Activated gamma-delta T cell treated with Interleukin-2 at 50 U/mL for 16 hours (primary cell): ENCODE results near the gene MLYCD.

ENCODE experiments used
- DNase-seq: peaks from one replicate; pipeline ENCODE4 v3.0.0-alpha.2; 2020

Gene MLYCD

DNA sequence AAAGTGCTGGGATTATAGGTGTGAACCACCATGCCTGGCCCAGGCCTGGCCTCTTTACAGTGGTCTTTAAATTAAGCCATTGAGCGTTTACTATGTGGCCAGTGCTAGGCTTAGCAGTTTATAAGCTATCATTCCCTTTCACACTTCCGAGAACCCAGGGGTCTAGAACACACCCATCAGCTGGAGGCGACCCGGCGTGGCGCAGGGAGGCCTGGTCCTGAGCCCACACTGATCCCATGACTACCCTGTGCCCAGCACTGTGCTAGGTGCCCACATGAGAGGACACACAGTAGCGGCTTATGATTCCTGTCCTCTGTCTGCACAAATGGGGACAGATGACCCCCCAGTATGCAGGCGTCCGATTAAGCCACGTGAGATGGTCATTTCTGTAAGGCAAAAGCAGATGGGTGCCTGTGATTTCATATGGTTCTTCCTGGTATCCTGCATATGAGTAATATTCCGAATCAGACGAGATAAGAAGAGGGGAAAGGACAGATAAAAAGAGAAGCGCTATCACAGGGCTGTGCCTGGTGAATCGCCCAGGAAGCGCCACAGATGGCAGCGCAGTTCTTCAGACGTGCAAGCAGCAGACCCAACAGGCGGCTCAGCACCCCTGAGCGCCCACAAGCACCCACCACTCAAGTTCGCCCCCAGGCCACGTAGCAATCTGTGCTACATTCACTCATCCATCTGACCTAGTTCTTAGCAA is 59.4 kb downstream of the MLYCD start:
- no peak for DNase-seq

DNA sequence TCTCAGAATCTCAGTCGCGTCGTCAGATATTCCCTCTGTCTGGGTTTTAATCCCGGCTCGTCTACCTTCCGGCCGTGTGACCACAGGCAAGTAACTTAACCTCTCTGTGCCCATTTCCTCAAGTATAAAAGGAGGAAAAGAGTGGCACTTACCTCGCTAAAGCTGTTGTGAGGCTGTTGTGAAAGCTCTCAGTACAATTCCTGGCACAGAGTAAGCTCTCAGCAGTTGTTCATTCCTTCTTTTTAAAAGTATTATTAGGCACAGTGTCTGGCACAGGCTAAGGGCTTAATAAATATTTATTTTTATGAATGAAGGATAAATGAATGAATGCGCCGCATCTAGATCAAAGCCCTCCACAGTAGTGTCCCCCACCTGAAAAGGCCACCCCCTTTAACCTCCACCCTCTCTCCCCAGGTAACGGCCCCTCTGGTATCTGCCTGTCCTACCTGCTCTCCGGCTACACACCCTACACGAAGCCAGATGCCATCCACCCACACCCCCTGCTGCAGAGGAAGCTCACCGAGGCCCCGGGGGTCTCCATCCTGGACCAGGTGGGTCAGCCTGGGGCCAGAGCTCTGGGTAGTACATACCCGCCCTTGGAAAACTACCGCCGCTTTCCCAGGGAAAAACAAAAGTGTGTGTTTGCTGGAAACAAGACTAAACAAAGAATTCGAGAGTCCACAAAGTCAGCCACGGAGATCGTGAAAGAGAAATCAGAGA is 60.1 kb downstream of the MLYCD start:
- no peak for DNase-seq

- no peak for DNase-seq
These were observed 60.9 kb downstream of the MLYCD start for GRCh38 chr16:83959656-83960434.

GRCh38 chr16:83960521-83961249 is 61.8 kb downstream of the MLYCD start:
- no peak for DNase-seq

DNA sequence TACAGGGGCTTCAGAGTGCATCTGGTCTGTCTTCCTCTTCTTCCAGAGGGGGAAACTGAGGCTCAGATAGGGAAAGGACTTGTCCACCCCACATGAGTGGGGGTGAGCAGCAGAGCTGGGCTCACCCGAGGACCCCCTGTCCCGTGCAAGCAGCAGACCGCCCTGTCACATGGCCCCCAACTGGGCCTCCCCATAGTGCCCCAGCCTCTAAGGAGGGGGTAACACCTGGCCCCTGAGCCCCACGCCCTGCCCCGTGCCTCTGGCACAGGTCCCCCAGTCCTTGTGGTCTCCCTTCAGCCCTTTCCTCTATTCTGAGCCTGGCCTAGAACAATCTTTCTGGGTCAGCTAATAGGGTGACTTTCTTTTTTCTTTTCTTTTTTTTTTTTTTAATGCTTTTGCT is 62.7 kb downstream of the MLYCD start:
- DNase-seq: no peak

GRCh38 chr16:83963277-83964119 is 64.6 kb downstream of the MLYCD start:
- DNase-seq: no peak

GRCh38 chr16:83964684-83965443 is 65.9 kb downstream of the MLYCD start:
- DNase-seq: no peak

GRCh38 chr16:83965444-83966152 is 66.7 kb downstream of the MLYCD start:
- no peak for DNase-seq

DNA sequence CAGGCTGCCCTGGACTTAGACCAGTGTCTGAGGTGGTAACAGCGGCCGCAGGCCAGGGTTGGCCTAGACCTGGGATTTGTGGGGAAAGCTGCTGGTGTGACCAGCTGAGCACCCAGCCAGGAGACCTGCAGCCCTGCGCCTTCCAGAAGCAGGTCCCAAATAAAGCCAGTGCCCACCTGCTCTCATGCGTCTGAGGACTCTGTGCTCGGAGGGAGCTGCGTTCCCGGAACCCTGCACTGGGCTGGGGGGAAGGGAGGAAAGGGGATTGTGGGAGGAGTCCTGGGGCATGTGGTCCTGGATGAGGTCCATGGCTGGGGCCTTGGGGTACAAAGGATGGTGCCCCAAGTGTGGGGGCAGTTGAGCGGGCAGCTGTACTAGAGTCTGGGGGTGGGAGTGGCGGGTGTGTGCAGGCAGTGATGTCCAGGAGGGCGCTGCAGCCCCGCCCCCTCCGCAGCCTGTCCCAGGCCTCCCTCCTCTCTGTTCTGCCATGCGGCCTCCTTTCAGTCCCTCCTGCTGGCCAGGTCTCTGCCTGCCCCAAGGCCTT is 67.3 kb downstream of the MLYCD start:
- no peak for DNase-seq

DNA sequence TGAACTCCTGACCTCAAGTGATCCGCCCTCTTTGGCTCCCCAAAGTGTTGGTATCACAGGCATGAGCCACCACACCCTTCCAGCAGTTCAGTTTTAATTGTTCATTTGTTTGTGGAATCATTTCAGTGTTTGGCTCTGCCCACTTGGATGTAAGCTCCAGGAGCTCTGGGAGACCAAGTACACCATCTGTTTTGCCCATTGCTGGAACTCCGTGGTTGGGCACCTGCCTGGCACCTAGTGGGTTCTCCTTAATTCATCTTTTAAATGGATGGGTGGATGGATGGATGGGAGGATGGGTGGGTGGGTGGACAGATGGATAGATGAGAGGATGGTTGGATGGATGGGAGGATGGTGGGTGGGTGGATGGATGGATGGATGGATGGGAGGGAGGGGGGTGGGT is 68.2 kb downstream of the MLYCD start:
- no peak for DNase-seq

DNA sequence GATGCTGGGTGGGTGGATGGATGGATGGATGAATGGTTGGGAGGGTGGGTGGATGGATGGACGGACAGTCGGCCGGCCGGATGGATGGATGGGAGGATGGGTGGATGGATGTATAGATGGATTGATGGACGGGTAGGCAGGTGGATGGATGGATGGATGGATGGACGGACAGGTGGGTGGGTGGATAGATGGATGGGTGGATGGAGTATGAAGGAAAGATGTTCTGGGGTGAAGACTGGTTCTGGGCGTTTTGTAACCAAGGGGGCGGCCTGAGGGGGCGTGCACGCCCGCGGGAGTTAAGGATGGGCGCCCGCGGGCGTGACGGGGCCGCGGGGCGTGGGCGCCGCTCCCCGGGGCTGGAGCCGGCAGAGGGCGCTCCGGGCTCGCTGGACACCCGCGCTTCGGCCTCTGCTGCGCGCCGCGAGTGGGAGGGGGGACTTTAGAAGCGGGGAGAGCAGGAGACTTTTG is 69.0 kb downstream of the MLYCD start, which contains the start of gene NECAB2:
TSS of gene NECAB2 (plus strand) at position 407 of the 468 bp plus-strand sequence. CDS start 405 bp downstream, outside the sequence.
- DNase-seq: no peak

GRCh38 chr16:83968306-83968851 is 69.5 kb downstream of the MLYCD start:
- DNase-seq: no peak

DNA sequence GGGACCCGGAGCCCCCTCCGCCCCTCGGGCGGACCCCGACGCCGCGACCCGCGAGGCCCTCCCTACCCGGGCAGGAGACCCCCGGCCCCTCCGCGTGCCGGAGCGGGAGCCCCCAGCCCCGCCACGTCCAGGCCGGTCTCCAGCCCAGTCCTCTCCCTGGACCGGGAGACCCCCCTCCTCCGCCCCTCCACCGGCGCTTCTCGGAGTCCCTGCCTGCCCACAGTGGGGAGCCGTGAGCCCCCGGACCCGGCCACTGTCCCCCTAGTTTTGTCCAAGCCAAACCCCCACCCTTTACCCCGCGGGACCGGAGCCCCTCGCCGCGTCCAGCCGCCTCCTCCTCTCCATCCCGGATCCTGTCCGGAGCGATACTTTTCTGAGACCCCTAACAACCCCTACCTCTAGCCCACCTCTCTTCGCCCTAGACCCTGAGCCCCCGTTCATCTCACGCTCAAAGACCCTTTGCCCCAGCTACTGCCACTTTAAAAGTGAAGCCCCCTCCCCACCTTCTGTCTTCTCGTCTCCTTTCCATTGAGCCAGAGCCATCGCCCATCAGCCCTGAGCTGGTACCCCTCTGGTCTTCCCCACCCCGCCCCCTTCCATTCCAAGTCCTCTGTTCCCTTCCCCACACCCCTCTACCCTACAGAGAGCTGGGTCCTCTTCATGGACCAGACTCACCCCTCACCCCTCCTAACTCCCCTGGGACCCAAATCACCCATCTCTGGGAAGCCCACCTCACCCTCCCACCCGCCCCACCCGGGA is 70.2 kb downstream of the MLYCD start:
- no peak for DNase-seq

- DNase-seq: no peak
These were observed 71.0 kb downstream of the MLYCD start for GRCh38 chr16:83969771-83970429.

- no peak for DNase-seq
These were observed 71.5 kb downstream of the MLYCD start for GRCh38 chr16:83970430-83970815.

DNA sequence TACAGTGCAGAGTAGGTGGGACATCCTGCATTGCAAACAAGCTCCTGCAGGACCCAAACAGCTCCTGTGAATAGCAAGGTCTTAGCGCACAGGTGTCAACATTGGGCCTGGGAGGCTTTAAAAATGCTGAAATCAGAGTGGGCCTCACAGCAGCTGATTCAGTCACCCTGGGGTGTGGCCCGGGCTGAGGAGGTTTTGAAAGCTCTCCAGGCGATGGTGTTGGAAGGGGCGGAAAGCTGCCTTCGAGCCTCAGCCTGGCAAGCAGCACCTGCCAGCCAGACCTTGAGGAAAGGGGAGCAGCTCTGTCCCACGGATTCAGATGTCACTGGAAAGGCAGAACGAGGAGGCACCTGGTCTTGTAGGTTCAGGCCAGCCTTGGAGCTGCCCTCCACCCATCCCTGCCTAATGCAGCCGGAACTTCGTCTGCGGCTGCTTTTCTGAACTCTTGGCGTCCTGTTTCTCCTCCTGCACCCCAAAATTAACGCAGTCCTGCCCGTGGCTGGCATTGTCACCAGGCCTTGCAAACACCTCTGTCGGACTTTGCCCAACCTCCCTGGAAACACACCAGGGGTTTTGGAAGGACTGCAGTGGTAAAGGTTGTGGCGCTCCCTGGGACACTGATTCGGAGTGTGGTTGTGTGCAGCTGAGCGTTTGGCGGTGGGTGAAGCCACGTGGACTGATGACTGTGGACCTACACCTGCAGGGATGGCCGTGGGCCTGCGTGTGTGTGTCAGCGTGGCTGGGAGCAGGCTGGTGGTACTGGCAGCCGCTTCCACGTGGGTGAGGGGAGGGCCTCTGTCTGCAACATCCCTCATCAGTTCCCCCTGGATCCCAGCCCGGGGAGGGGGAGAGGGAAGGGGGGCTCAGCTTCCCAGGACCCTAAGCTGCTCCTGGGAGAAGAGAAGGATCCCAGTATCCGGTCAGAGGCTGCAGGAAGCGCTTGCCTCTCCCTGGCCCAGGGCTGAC is 72.5 kb downstream of the MLYCD start:
- DNase-seq: no peak
